CD4-positive, alpha-beta T cell treated with Interferon gamma for 1 hour (primary cell): ENCODE data around the gene ACTR5.
A peak's percentile ranks its signal among the peaks of the same experiment; 100 is the strongest.
"Not testable (repeated sequence)": the region's sequence is repeated elsewhere in the genome, so short reads cannot be mapped to it uniquely, and the experiment has no call there.

ENCODE experiments used
- DNase-seq: peaks from one replicate; pipeline ENCODE4 v3.0.0-alpha.2; 2020

Gene ACTR5

DNA sequence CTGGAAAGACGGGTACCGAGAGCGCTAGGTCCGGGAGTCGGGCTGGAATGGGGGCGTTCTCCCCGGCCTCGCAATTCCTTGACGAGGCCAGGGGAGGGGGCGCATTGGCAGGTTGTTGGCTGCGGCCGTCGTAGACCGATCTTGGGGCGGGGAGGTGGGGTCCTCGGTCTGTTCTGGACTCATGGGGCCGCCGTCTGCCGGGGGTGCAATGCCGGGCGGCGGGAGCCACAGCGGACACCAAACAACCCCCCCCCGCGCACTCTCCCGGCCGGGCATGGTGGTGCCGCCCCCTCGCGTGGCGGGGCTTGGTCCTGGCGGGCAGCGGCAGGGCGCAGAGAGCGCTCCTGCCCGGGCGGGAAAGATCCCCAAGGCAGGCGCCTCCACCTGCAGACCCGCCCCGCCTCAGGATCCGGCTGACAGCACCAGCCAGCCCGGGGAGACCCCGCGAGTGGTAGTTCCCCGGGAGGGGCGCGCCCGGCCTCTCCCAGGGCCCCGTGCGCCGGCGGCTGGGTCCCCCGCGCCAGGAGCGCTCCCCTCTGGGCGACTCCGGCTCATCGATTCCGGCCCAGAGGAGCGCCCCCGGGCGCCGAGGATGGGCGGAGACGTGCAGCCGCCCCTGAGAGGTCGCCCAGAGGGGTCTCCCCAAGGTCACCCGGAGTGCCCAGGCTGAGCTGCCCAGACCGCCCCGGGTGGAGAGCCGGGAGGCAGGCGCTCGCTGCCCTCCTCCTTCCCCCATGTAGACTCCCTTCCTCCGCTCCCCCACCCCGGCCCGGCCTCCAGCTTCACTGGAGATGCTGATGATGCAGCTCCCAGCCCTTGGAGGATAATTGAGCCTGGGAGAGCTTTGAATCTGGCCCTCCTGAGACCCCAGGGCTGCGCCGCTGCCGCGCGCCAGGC lies 57.9 kb downstream of the ACTR5 start:
- DNase-seq, result peak; percentile 53

DNA sequence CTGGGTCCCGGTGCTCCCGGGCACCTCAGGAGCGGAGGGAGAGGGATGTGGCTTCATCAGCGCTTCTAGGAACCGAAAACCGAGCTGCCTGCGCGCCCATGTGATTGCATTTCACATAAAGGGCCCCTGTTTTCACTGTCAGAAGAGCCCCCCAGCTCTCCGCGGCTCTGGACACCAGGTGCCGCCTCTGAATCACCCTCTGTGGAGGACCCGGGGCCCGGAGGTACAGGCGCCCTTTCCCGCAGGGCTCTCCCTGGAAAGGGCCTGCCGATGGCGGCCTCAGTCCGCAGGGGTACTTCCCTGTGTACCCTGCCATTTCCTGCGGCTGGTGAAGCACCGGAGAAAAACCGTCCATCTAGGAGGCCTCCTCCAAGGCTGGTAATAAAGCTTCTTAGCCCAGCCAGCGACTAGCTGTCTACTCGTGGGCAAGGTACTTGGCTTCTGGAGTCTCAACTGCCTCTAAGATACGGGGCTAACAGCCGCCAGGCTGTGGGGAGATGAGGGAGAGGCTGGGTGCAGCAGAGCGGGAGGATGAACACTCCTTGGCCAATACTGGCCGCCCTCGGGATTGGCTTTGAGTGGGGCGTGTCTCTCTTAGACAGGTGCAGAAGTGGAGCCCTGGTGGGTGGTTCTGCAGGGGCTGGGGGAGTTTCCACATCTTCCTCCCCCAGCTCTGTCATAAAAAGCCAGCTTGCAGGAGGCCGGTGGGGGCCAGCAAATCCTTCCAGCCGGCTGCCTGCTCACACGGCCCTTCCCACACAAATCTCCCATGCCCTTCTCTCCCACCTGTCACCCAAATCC lies 58.8 kb downstream of the ACTR5 start:
- peak; percentile 56 for DNase-seq

DNA sequence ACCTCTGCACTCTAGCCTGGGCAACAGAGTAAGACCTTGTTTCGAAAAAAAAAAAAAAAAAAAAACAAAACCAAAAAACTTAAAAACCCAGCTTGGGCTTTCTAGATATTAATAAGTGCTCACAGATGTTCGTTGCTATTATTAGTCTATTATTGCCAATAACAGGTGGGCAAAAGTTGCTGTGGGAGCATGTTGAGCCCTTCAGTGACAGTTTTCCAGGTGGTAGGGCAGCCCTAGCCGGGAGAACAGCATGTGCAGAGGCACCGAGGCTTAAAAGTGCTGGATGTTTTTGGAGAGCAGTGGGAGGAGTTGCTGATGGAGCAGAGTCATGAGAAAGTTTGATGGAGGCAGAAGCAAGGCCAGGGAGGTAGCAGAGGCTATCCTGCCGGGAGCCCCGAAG lies 61.7 kb downstream of the ACTR5 start:
- no peak for DNase-seq

DNA sequence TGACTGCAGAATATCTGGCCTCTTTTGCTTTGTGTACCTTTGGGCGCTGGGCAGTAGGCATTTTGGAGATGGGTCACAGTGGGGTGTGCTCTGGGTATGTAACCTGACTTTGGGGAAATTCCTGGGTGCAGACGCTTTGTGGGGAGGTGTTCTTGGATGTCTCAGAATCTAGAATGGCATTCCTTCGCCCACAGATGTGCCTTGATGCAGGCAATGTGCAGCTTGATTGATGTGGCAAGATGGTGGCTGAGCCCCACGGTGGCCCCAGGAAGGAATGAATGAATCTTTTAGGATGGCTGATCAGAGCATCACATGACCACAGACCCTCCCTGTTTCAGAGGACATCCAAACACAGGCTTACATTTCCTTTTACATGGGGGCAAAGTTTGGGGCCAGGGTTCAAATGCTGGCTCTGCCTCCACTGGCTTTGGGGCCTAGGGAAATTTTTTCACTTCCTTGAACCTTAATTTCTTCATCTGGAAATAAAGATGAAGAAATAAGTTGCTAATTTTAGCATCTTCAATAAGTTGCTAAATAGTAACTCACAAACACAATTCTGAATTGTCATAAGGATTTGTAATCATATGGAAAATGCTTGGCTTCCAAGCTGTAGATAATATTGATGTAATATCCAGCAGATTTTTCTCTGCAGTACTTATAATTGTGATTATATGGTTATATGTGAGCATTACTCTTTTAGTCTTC lies 62.8 kb downstream of the ACTR5 start:
- DNase-seq, result no peak

DNA sequence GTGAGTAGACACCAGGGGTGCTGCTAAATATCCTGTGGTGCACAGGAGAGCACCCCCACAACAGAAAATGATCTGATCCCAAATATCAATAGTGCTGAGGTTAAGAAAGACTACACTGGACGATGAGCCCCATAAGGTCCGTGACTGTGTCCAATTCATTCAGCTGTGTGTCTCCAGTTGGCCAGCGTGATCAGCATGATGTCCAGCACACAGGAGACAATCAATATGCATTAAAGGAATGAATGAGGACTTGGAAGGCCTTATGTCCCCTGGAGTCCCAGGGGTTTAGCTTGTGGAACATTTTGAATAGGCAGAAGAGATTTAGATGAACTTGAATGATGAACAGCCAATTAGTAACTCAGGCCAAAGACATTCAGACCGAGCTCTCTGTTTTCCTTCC lies 63.5 kb downstream of the ACTR5 start:
- DNase-seq, result no peak

DNA sequence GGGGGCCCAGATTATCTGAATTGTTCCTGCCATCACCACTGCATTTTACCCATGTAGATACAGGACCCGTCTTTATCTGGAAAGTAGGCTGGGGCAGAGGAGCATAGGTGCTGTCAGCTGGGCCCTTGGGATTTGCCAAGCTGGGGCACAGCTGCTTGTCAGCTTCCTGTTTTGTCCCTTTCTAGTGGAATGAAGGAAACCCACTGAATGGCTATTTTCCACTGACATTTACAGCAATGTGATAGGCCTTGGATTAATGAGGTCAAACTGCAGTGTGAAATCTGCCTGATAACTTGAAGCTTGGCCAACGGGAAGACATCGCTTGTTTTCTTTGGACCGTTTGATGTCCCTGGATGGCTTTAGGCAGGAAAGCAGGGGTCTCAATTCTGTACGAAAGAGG lies 63.9 kb downstream of the ACTR5 start:
- no peak for DNase-seq

DNA sequence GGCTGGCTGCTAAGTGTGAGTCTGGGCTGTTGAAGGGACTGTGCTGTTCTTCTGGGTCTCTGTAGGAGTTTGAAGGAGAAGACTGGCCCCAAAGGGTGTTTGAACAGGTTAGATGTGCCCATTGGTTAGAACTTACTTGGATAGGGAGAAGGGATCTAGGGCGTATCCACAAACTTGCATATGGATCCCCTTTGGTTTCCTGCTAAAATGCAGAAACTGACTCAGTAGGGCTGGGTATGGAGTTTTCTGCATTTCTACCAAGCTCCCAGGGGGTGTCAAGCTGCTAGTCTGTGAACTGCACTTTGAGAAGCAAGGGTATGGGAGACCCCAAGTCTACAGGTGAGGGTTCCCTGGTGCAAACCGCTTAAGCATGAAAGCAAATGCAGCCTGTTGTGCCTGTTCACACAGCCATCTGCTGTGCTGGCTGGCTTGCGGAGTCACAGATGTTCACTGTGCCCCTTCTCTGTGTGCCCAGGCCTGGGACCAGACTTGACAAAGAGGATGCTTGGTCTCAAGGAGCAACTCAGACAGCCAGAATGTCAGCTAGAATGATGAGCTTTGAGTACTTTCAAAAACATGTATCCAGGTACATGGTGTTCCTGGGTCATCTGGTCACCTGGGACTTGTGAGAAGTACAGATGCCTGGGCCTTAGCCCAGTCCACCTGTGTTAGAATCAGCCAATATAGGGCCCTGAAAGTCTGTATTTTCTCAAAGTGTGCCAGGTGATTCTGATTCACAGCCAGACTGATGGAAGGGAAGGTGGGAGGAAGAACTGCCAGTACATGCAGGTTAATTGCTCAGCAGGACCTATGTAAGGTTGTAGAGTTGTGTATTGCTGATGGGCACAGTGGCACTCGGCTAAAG lies 64.7 kb downstream of the ACTR5 start:
- no peak for DNase-seq

DNA sequence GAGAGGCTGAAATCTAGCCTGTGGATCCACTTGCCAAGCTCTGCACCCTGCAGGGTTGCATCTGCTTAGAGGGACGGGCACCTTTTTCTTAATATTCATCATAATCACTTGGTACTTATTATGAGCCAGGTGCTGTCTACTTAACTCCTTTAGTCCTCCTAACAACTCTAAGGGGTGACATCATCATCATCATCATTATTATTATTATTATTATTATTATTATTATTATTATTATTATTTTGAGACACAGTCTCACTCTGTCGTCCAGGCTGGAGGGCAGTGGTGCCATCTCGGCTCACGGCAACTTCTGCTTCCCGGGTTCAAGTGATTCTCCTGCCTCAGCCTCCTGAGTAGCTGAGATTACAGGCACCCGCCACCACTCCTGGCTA lies 65.3 kb downstream of the ACTR5 start:
- not testable (repeated sequence) for DNase-seq

DNA sequence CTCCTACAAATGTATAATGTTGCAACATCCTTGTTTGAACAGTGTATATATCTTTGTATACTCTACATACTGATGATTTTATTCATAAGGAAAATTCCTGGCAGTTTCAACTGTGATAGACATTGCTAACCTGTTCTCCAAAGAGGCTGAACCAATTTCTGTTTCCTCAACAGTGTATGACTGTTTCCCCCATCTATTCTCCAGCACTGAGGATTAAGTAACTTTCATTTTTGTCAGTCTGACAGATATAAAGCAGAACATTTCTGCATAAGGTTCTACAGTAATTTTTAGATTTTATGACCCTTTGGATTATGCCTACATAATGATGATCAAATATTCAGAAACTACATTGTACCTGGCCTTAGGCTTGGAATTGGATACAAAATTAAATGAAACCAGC lies 67.2 kb downstream of the ACTR5 start:
- DNase-seq, result no peak

DNA sequence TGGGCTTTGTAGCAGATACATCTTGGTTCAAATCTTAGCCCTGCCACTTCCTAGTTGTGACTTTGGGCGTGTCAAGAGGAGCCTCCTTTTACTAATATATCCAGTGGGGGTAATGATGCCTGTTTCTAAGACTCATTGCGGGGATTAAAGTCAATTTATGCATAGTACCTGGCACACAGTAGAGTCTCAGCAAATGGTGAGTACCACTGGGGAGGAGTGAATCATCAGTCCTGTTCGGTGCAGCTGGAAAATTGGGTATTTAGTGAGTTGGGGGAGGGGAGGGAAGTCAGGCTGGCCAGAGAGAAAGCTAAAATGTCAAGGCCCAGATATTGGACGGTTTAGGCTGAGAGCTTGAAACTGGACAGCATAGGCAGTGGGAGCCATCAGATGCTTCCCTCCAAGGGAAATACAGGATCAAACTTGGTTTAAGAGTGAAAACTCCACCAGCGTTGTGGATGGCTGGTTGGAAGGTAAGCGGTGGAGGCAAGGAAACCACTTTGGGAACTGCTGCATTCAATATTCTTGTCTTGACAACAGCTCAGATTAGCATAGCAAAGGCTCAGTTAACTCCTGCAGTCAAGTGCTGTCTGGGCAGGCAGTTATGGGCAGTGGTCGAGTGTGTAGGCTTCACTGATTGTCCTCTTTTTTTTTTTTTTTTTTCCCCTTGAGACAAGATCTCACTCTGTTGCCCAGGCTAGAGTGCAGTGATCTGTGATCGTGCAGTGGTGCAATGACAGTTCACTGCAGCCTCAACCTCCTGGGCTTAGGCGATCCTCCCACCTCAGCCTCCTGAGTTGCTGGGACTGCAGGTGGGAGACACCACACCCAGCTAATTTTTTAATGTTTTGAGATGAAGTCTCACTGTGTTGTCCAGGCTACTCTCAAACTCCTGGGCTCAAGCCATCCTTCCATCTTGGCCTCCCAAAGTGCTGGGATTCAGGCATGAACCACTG lies 70.1 kb downstream of the ACTR5 start:
- DNase-seq, result no peak
